ENCODE results near the gene SCAPER.
"Not testable (repeated sequence)": the region's sequence is repeated elsewhere in the genome, so short reads cannot be mapped to it uniquely, and the experiment has no call there.

The SCAPER gene

GRCh38 chr15:76795217-76795616 lies 109.9 kb downstream of the SCAPER start:
- DNase-seq (ENCODE audit: insufficient read length, low spot score) (no peak), FAIRE-seq (no peak)

GRCh38 chr15:76793162-76793561 lies 112.0 kb downstream of the SCAPER start:
- DNase-seq (ENCODE audit: insufficient read length, low spot score) (no peak), FAIRE-seq (no peak)

GRCh38 chr15:76791511-76791910 lies 113.6 kb downstream of the SCAPER start:
- FAIRE-seq = no peak
- no peak for DNase-seq (ENCODE audit: insufficient read length, low spot score)

GRCh38 chr15:76787273-76787672 lies 117.9 kb downstream of the SCAPER start:
- FAIRE-seq (no peak), DNase-seq (ENCODE audit: insufficient read length, low spot score) (no peak)

GRCh38 chr15:76776969-76777368 lies 128.2 kb downstream of the SCAPER start:
- DNase-seq (ENCODE audit: insufficient read length, low spot score) = no peak
- no peak for FAIRE-seq

- FAIRE-seq (no peak), DNase-seq (ENCODE audit: insufficient read length, low spot score) (no peak)
These were observed 128.7 kb downstream of the SCAPER start for GRCh38 chr15:76776480-76776879.

GRCh38 chr15:76773234-76773633 lies 131.9 kb downstream of the SCAPER start:
- DNase-seq (ENCODE audit: insufficient read length, low spot score) = no peak
- no peak for FAIRE-seq

GRCh38 chr15:76772776-76773175 lies 132.4 kb downstream of the SCAPER start:
- no peak for DNase-seq (ENCODE audit: insufficient read length, low spot score)
- FAIRE-seq = no peak

GRCh38 chr15:76764004-76764403 lies 141.1 kb downstream of the SCAPER start:
- DNase-seq (ENCODE audit: insufficient read length, low spot score) = no peak
- FAIRE-seq = no peak

- FAIRE-seq = no peak
- DNase-seq (ENCODE audit: insufficient read length, low spot score) = no peak
These were observed 141.6 kb downstream of the SCAPER start for GRCh38 chr15:76763554-76763953.

GRCh38 chr15:76756381-76756780 lies 148.8 kb downstream of the SCAPER start:
- DNase-seq (ENCODE audit: insufficient read length, low spot score) = no peak
- no peak for FAIRE-seq

- DNase-seq (ENCODE audit: insufficient read length, low spot score) = no peak
- FAIRE-seq = no peak
These were observed 151.4 kb downstream of the SCAPER start for GRCh38 chr15:76753771-76754170.

- FAIRE-seq = no peak
- no peak for DNase-seq (ENCODE audit: insufficient read length, low spot score)
These were observed 152.0 kb downstream of the SCAPER start for GRCh38 chr15:76753131-76753530.

- no peak for FAIRE-seq
- DNase-seq (ENCODE audit: insufficient read length, low spot score) = no peak
These were observed 152.6 kb downstream of the SCAPER start for GRCh38 chr15:76752549-76752948.

GRCh38 chr15:76737573-76737972 lies 167.6 kb downstream of the SCAPER start:
- FAIRE-seq (no peak), DNase-seq (ENCODE audit: insufficient read length, low spot score) (no peak)

- DNase-seq (ENCODE audit: insufficient read length, low spot score); FAIRE-seq: not testable (repeated sequence)
These were observed 172.8 kb downstream of the SCAPER start for GRCh38 chr15:76732321-76732720.

- DNase-seq (ENCODE audit: insufficient read length, low spot score) (no peak), FAIRE-seq (no peak)
These were observed 174.9 kb downstream of the SCAPER start for GRCh38 chr15:76730262-76730661.

GRCh38 chr15:76718863-76719262 lies 186.3 kb downstream of the SCAPER start:
- no peak for FAIRE-seq
- no peak for DNase-seq (ENCODE audit: insufficient read length, low spot score)

GRCh38 chr15:76714950-76715349 lies 190.2 kb downstream of the SCAPER start:
- DNase-seq (ENCODE audit: insufficient read length, low spot score) (no peak), FAIRE-seq (no peak)

- DNase-seq (ENCODE audit: insufficient read length, low spot score) (no peak), FAIRE-seq (no peak)
These were observed 193.8 kb downstream of the SCAPER start for GRCh38 chr15:76711351-76711827.

- FAIRE-seq; DNase-seq (ENCODE audit: insufficient read length, low spot score): not testable (repeated sequence)
These were observed 201.1 kb downstream of the SCAPER start for GRCh38 chr15:76704032-76704431.

- DNase-seq (ENCODE audit: insufficient read length, low spot score) (no peak), FAIRE-seq (no peak)
These were observed 208.3 kb downstream of the SCAPER start for GRCh38 chr15:76696840-76697239.

- FAIRE-seq; DNase-seq (ENCODE audit: insufficient read length, low spot score): not testable (repeated sequence)
These were observed 212.6 kb downstream of the SCAPER start for GRCh38 chr15:76692546-76692945.

Data from HTR-8/SVneo (cell line).